Esophagus muscularis mucosa (tissue), 4 donors: ENCODE results near the gene ATF7. TPM values are rescaled to one million over a fixed set of nuclear protein-coding genes. Genes with fewer than 3 reads are reported as not detected.
"Not testable (repeated sequence)": the region's sequence is repeated elsewhere in the genome, so short reads cannot be mapped to it uniquely, and the experiment has no call there.

Experiments used
- DNase-seq: peaks from one replicate; pipeline ENCODE4 v3.0.0-alpha.2; 2017; ENCODE audit errors: extremely low spot score
- H3K27ac ChIP-seq, 4 donors: fragments of 200-600 bp; sonication (generic); replicated peaks in 1 of 4; 1 replicate in 3 of 4; 2 replicates in 1 of 4; pipeline ENCODE4 v1.5.1; 2016 to 2019; ENCODE audit warnings: mild to moderate bottlenecking in 1 of 4
- H3K27me3 ChIP-seq, 4 donors: fragments of 200-600 bp; sonication (generic); one replicate each; pipeline versions ENCODE4 v1.5.1 to v1.6.0; 2016 to 2019
- H3K36me3 ChIP-seq, 4 donors: fragments of 200-600 bp; sonication (generic); one replicate each; pipeline ENCODE4 v1.5.1; 2016 to 2019
- H3K4me1 ChIP-seq, 4 donors: fragments of 200-600 bp; sonication (generic); one replicate each; pipeline ENCODE4 v1.5.1; 2016 to 2019
- H3K4me3 ChIP-seq, 4 donors: fragments of 200-600 bp; sonication (generic); 1 replicate in 2 of 4; 2 replicates in 2 of 4; pipeline ENCODE4 v1.5.1; 2016 to 2019; ENCODE audit warnings: mild to moderate bottlenecking in 4 of 4, moderate library complexity in 1 of 4
- H3K9me3 ChIP-seq, 4 donors: fragments of 200-600 bp; sonication (generic); 1 replicate in 3 of 4; 2 replicates in 1 of 4; pipeline ENCODE4 v1.5.1; 2016 to 2019
- EP300 ChIP-seq: sonication (generic); formaldehyde crosslinking; IDR thresholded peaks from one replicate; pipeline ENCODE4 v1.6.1; 2017; ENCODE audit warnings: antibody characterized with exemption
- POLR2A ChIP-seq: fragments of 450-650 bp; IDR thresholded peaks from one replicate; pipeline ENCODE4 v1.6.1; 2017; ENCODE audit warnings: antibody characterized with exemption, moderate library complexity, mild to moderate bottlenecking, low read depth
- POLR2AphosphoS5 ChIP-seq, 2 donors: sonication (generic); formaldehyde crosslinking; IDR thresholded peaks; one replicate each; pipeline ENCODE4 v1.6.1; 2017; ENCODE audit warnings: antibody characterized with exemption in 2 of 2
- WGBS: methylation state at CpG from one replicate; pipeline ENCODE4 v1.1.5; 2018; 5-methylcytosine and 5-hydroxymethylcytosine counted together
- intact Hi-C: fragments of 100-400 bp; cut with DNase I; formaldehyde crosslinking; loops from one replicate; pipeline ENCODE4 v1.15.1; 2023
- total RNA-seq, 4 donors: library from RNA; depleted of rRNA; stranded (reverse); fragments of >200 nt; gene quantifications; one replicate each; pipeline versions ENCODE4 v1.1.0 to v1.2.1, GENCODE V29; 2016
- TF ChIP-seq, protein P1 (sequence below), 3 experiments: fragments of 200-600 bp in 2 of 3; fragments of 450-650 bp in 1 of 3; sonication (generic) in 2 of 3; IDR thresholded peaks; one replicate each; pipeline ENCODE4 v1.5.1; 2017 to 2019; ENCODE audit warnings: antibody characterized with exemption in 3 of 3, mild to moderate bottlenecking in 2 of 3, moderate library complexity in 1 of 3

ATF7 gene
- total RNA-seq, 4 donors from 2014 or later, result 23.5 to 43.6 (median 37.1) TPM

DNA sequence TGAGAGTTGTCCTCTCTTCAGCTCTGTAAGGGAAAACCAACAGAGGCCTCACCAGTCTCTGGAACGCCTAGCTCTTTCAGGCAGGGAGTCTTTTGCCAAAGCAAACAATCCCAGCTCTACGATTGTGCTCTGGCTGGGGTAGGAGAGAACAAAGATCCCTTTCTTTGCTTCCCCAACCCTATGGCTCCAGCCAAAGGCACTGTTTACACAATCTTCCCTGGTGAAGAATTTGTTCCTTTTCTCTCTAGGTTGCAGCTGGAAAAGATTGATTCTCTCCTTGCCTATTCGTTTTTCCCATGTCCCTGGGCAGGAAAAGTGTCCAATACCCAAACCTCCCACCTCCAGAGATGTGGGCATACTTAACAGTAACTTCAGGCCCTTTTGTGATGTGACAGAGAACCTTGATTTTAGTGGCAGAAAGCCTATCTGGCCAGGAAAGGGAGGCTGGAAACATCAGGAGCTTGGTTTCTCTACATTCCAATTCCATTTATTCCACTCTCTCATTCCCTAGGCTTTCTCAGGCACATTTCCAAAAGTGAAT, 32.9 kb upstream of the ATF7 start:
- peak overlapping the region; percentile 82 to 87 (median 84) for H3K27ac ChIP-seq
- TF ChIP-seq POLR2A, result no peak
- no peak for TF ChIP-seq EP300
- TF ChIP-seq, protein P1, sequence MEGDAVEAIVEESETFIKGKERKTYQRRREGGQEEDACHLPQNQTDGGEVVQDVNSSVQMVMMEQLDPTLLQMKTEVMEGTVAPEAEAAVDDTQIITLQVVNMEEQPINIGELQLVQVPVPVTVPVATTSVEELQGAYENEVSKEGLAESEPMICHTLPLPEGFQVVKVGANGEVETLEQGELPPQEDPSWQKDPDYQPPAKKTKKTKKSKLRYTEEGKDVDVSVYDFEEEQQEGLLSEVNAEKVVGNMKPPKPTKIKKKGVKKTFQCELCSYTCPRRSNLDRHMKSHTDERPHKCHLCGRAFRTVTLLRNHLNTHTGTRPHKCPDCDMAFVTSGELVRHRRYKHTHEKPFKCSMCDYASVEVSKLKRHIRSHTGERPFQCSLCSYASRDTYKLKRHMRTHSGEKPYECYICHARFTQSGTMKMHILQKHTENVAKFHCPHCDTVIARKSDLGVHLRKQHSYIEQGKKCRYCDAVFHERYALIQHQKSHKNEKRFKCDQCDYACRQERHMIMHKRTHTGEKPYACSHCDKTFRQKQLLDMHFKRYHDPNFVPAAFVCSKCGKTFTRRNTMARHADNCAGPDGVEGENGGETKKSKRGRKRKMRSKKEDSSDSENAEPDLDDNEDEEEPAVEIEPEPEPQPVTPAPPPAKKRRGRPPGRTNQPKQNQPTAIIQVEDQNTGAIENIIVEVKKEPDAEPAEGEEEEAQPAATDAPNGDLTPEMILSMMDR (IDR thresholded peaks at IDR 0.05), result no peak
- peak; percentile 28 to 47 for TF ChIP-seq POLR2AphosphoS5 (IDR thresholded peaks at IDR 0.05)
- H3K4me3 ChIP-seq, result peak overlapping the region; percentile 14 to 21 (median 18)
- H3K9me3 ChIP-seq, result no peaks in the 10 kb centered on the region
- peaks cover 0 to 18% (median 10%) of the 10 kb centered on the region in 4 donors for H3K36me3 ChIP-seq
- 18% methylated on average over 3 of the region's 3 CpGs for WGBS
- intact Hi-C loops, result no loop called here
- H3K4me1 ChIP-seq, result peaks cover 34 to 40% (median 35%) of the 10 kb centered on the region in 4 donors
- H3K27me3 ChIP-seq, result no peaks in the 10 kb centered on the region
- no peak for DNase-seq

DNA sequence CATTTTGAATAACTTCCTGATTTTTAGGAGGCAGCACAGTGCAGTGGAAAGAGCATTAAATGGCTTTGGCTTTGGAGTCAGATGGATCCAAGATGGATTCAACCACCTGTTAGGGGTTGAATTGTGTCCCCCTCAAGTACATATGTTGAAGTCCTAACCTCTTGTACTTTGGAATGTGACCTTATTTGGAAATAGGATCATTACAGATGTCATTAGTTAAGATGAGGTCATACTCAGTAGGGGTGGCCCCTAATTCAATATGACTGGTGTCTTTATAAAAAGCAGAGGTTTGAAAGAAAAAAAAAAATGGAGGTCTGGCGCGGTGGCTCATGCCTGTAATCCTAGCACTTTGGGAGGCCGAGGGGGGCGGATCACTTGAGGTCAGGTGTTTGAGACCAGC, 30.9 kb upstream of the ATF7 start:
- H3K4me3 ChIP-seq, result no peak overlapping the region
- intact Hi-C loops, result no loop called here
- H3K9me3 ChIP-seq, result no peaks in the 10 kb centered on the region
- TF ChIP-seq EP300 (no peak), POLR2AphosphoS5 (IDR thresholded peaks at IDR 0.05) (no peak), POLR2A (no peak)
- TF ChIP-seq, protein P1 (IDR thresholded peaks at IDR 0.05), result no peak
- peaks cover 33 to 39% (median 34%) of the 10 kb centered on the region in 4 donors for H3K4me1 ChIP-seq
- H3K27ac ChIP-seq, result peak overlapping the region in 2 of 4 donors; percentile 82 to 83
- WGBS, result 87% methylated on average over 4 of the region's 4 CpGs
- H3K27me3 ChIP-seq, result no peaks in the 10 kb centered on the region
- H3K36me3 ChIP-seq, result peaks cover 0 to 4% (median 0%) of the 10 kb centered on the region in 4 donors
- no peak for DNase-seq

DNA sequence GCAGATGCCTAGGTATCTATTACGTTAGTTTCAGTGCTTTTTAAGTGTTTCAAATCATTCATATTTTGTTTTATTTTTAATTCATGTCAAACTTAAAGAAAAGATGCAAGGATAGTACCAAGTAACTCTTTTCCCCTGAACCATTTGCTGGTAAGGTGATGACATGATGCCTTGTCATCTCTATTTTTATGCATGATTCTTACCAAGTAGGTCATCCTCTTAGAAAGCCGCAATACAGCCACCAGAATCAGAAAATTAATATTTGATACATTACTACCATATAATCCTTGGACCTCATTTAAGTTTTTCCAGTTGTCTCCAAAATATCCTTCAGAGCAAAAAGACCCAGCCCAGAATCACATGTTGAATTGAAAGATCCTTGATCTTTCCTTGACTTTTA, 27.4 kb upstream of the ATF7 start:
- Histone ChIP-seq H3K9me3 (no peaks in the 10 kb centered on the region), H3K27ac (no peak overlapping the region), H3K36me3 (no peaks in the 10 kb centered on the region), H3K4me3 (no peak overlapping the region), H3K27me3 (no peaks in the 10 kb centered on the region), H3K4me1 (peaks cover 11 to 14% (median 11%) of the 10 kb centered on the region in 4 donors)
- DNase-seq, result no peak
- TF ChIP-seq POLR2AphosphoS5 (IDR thresholded peaks at IDR 0.05) (no peak), EP300 (no peak), POLR2A (no peak)
- TF ChIP-seq, protein P1 (IDR thresholded peaks at IDR 0.05), result no peak
- WGBS, result 93% methylated on average over 2 of the region's 2 CpGs
- intact Hi-C loops, result no loop called here

- Histone ChIP-seq H3K36me3 (no peaks in the 10 kb centered on the region), H3K27ac (no peak overlapping the region), H3K4me3 (no peak overlapping the region), H3K27me3 (no peaks in the 10 kb centered on the region), H3K4me1 (peaks cover 0 to 2% (median 0%) of the 10 kb centered on the region in 4 donors), H3K9me3 (no peaks in the 10 kb centered on the region)
- no peak for DNase-seq
- TF ChIP-seq POLR2AphosphoS5 (IDR thresholded peaks at IDR 0.05) (no peak), POLR2A (no peak), EP300 (no peak)
- TF ChIP-seq, protein P1 (IDR thresholded peaks at IDR 0.05), result no peak
- intact Hi-C loops, result no loop called here
- 81% methylated on average over 1 of the region's 1 CpG for WGBS
Measured at GRCh38 chr12:53652366-53652765, 26.2 kb upstream of the ATF7 start.

- intact Hi-C loops, result no loop called here
- H3K4me3 ChIP-seq, result no peak overlapping the region
- no peaks in the 10 kb centered on the region for H3K4me1 ChIP-seq
- WGBS, result 77% methylated on average over 1 of the region's 1 CpG
- H3K27ac ChIP-seq, result no peak overlapping the region
- H3K9me3 ChIP-seq, result no peaks in the 10 kb centered on the region
- TF ChIP-seq EP300 (no peak), POLR2AphosphoS5 (IDR thresholded peaks at IDR 0.05) (no peak), POLR2A (no peak)
- TF ChIP-seq, protein P1 (IDR thresholded peaks at IDR 0.05), result no peak
- no peak for DNase-seq
- H3K27me3 ChIP-seq, result no peaks in the 10 kb centered on the region
- H3K36me3 ChIP-seq, result no peaks in the 10 kb centered on the region
Measured at GRCh38 chr12:53651737-53652136, 25.6 kb upstream of the ATF7 start.

GRCh38 chr12:53646300-53646699, 20.1 kb upstream of the ATF7 start:
- DNase-seq, H3K27ac ChIP-seq, H3K27me3 ChIP-seq, H3K4me3 ChIP-seq, H3K9me3 ChIP-seq, H3K36me3 ChIP-seq, intact Hi-C loops, H3K4me1 ChIP-seq: not testable (repeated sequence)
- WGBS, result 89% methylated on average over 4 of the region's 4 CpGs
